Measurements from ENCODE around the gene LOC101059915.
"Not testable (repeated sequence)": the region's sequence is repeated elsewhere in the genome, so short reads cannot be mapped to it uniquely, and the experiment has no call there.

The LOC101059915 gene

GRCh38 chrX:71653344-71653743 lies 14.0 kb upstream of the LOC101059915 start:
- in situ Hi-C loops (cut with HindIII; ENCODE audit: low pct_unique_long_range_greater_than_20kb, low sequenced_read_pairs), result no loop called here
- no peak for TF ChIP-seq JUND (IDR thresholded peaks at IDR 0.05; ENCODE audit: low read depth)
- no peak for DNase-seq (ENCODE audit: low read depth in 1 of 2, low spot score in 1 of 2)

DNA sequence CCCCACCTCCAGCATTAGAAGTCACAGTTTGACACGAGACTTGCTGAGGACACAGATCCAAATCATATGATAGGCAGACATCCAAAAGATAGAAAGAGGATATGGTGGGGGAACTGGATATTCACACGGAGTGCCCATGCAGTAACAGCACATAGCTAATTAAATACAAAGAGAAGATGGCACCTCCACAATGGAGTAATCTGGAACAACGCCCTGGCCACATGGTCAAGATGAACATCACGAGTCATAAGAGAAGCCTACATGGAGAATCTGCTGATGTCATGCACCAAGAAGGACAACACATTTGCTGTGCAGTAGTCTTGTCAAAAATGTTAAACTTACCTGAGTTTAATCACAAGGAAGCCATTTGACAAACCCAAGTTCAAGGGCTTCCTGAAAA lies 10.1 kb upstream of the LOC101059915 start:
- no peak for DNase-seq (ENCODE audit: low read depth in 1 of 2, low spot score in 1 of 2)
- in situ Hi-C loops (cut with HindIII; ENCODE audit: low pct_unique_long_range_greater_than_20kb, low sequenced_read_pairs), result no loop called here
- TF ChIP-seq JUND (IDR thresholded peaks at IDR 0.05; ENCODE audit: low read depth), result no peak

DNA sequence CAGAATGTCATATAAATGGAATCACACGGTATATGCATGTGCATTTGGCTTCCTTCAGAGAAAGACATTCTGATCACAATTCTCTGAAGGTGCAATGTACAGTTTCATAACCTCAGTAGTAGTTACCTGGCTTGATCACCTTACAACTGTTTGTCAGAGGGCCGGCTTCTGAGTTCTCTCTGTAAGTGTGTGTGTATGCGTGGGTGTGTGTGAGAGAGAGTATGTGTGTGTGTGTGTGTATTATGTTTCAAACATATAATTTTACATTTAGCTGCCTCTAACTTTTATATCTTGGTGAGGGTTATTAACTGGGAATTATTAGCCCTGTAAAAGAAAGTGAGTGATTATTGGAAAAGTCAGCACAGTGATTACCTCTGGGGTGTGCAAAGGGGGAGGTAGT lies 8.0 kb upstream of the LOC101059915 start:
- DNase-seq (ENCODE audit: low read depth in 1 of 2, low spot score in 1 of 2), result no peak
- no peak for TF ChIP-seq JUND (IDR thresholded peaks at IDR 0.05; ENCODE audit: low read depth)
- in situ Hi-C loops (cut with HindIII; ENCODE audit: low pct_unique_long_range_greater_than_20kb, low sequenced_read_pairs), result no loop called here

GRCh38 chrX:71659959-71660358 lies 7.4 kb upstream of the LOC101059915 start:
- no peak for DNase-seq (ENCODE audit: low read depth in 1 of 2, low spot score in 1 of 2)
- no peak for TF ChIP-seq JUND (IDR thresholded peaks at IDR 0.05; ENCODE audit: low read depth)
- in situ Hi-C loops (cut with HindIII; ENCODE audit: low pct_unique_long_range_greater_than_20kb, low sequenced_read_pairs), result no loop called here

GRCh38 chrX:71660562-71661416 lies 6.6 kb upstream of the LOC101059915 start:
- DNase-seq (ENCODE audit: low read depth in 1 of 2, low spot score in 1 of 2), result no peak
- no peak for TF ChIP-seq JUND (IDR thresholded peaks at IDR 0.05; ENCODE audit: low read depth)
- in situ Hi-C loops (cut with HindIII; ENCODE audit: low pct_unique_long_range_greater_than_20kb, low sequenced_read_pairs), result no loop called here

DNA sequence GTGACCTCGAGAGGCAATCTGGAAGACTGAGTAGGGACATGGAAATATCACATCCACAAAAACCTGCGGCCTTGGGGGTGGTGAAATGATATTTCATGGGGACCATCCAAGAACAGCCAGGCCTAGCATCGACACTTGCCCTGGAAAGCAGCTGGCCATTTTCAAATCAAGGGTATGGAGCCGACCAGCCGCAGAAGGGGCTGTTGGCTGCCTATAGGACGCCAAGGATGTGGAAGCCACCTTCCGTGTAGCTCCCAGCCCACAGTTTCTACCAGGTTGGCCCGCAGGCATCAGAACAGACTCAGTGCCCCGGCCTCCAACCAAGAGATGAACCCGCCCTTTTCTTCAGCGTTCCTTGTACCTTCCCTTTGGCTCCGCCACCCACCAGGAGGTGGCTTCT lies 5.4 kb upstream of the LOC101059915 start:
- TF ChIP-seq JUND (IDR thresholded peaks at IDR 0.05; ENCODE audit: low read depth), result no peak
- DNase-seq (ENCODE audit: low read depth in 1 of 2, low spot score in 1 of 2), result no peak
- in situ Hi-C loops (cut with HindIII; ENCODE audit: low pct_unique_long_range_greater_than_20kb, low sequenced_read_pairs), result no loop called here

- in situ Hi-C loops (cut with HindIII; ENCODE audit: low pct_unique_long_range_greater_than_20kb, low sequenced_read_pairs); DNase-seq (ENCODE audit: low read depth in 1 of 2, low spot score in 1 of 2): not testable (repeated sequence)
These were observed 4.7 kb upstream of the LOC101059915 start for GRCh38 chrX:71662654-71663053.

DNA sequence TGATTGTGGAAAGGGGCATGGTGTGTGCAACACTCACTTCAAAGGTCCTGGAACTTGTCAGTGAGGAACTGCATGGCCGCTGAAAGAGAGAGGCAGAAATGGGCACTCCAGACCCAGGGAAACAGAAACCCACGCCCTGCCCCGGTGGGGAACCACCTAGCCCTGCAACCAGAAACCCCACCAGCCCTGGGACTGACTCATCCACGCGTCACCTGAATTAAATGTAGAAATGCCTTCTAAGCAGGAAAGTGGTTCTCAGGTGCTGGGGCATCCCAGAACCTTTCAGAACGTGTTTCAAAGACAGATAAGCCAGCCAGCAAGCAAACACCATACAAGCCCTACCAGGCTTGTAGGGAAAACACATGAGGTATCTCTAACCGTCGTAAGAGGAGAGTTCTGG lies 4.1 kb upstream of the LOC101059915 start:
- in situ Hi-C loops (cut with HindIII; ENCODE audit: low pct_unique_long_range_greater_than_20kb, low sequenced_read_pairs); DNase-seq (ENCODE audit: low read depth in 1 of 2, low spot score in 1 of 2): not testable (repeated sequence)

GRCh38 chrX:71664202-71664601 lies 3.1 kb upstream of the LOC101059915 start:
- in situ Hi-C loops (cut with HindIII; ENCODE audit: low pct_unique_long_range_greater_than_20kb, low sequenced_read_pairs), result not testable (repeated sequence)
- DNase-seq (ENCODE audit: low read depth in 1 of 2, low spot score in 1 of 2), result peak in 1 of 2 experiments; percentile 29

- in situ Hi-C loops (cut with HindIII; ENCODE audit: low pct_unique_long_range_greater_than_20kb, low sequenced_read_pairs), result no loop called here
These were observed 2.4 kb upstream of the LOC101059915 start for GRCh38 chrX:71664889-71665491.

DNA sequence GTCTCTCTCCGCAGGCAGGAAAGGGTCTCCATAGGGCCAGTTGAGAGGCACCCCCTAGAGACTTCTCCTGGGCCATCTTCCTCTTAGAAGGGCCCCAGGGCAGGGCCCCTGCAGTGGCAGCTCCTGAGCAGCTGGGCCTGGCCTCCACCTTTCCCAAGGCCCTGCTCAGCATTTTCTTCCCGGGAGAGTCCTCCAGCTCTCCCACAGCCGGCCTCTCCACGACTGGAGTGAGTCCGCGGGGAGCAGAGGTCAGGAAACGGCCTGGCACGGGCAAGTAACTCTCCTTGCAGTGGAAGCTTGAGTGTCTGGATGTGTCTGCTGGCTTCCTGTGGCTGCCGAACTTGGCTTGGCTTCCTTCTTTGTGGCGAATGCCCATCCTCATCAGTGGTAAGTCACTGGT lies 1.6 kb upstream of the LOC101059915 start:
- in situ Hi-C loops (cut with HindIII; ENCODE audit: low pct_unique_long_range_greater_than_20kb, low sequenced_read_pairs), result no loop called here
- DNase-seq (ENCODE audit: low read depth in 1 of 2, low spot score in 1 of 2), result no peak
- TF ChIP-seq JUND (IDR thresholded peaks at IDR 0.05; ENCODE audit: low read depth), result no peak

More at GRCh38 chrX:71664889-71665491, 2.4 kb upstream of the LOC101059915 start:
- TF ChIP-seq JUND (IDR thresholded peaks at IDR 0.05; ENCODE audit: low read depth), result no peak
- no peak for DNase-seq (ENCODE audit: low read depth in 1 of 2, low spot score in 1 of 2)

DNA sequence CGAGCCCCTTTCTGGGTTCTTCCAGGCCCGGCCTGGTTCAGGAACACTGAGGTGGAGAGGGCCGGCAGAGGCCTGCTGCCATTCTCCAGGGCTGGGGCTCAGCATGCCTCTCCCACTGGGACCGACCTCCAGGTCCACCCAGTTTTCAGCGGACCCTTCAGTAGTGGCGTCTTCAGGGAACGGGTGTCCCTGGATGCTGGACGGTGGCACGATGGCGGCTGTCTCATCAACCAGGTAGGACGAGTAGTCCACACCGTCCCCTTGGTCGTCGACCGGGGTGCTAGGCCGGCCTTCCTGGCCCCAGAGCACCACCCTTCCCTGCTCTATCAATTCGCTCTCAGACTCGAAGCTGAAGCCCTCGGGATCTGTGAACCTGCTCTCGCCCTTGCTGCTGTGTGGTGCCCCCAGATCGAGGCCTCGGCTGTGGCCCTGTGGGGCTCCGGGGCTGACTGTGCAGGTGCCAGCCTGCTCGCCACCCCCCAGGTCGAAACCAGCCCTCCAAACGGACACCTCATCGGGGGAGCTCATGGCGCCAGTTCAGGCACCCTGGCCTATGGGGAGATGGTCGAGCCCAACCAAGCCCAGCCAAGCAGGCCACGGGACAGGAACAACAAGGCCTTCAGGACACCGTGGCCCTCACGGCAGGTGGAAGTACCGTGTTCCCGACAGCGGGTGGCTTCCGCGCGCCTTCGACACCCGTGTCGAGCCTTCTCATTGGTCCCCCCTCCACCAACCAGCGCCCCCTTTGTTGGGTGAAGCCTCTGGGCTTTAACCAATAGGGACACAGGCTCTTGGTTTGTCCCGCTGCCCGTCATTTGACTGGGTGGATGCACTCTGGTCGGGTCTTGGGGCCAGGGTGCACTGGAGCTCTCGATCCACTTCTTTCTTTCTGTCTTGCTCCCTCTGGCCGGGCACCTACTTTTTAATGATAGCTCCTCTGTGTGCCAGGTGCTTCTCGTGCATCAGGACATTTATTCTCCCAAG lies 814 bp upstream of the LOC101059915 start:
- no peak for TF ChIP-seq JUND (IDR thresholded peaks at IDR 0.05; ENCODE audit: low read depth)
- DNase-seq (ENCODE audit: low read depth in 1 of 2, low spot score in 1 of 2), result no peak
- in situ Hi-C loops (cut with HindIII; ENCODE audit: low pct_unique_long_range_greater_than_20kb, low sequenced_read_pairs), result no loop called here

DNA sequence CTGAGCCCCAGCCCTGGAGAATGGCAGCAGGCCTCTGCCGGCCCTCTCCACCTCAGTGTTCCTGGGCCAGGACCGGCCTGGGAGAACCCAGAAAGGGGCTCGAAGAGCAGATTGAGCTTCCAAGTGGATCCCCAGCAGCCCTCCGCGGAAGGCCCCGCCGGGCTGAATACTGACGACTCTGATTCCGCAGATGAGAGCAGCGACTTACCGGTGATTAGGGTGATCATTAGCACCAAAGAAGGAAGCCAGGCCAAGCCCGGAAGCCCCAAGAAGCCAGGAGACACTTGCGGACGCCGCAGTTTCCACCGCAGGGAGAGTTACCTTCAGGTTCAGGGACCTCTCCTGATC lies 876 bp downstream of the LOC101059915 start:
- no peak for TF ChIP-seq JUND (IDR thresholded peaks at IDR 0.05; ENCODE audit: low read depth)
- in situ Hi-C loops (cut with HindIII; ENCODE audit: low pct_unique_long_range_greater_than_20kb, low sequenced_read_pairs), result no loop called here
- DNase-seq (ENCODE audit: low read depth in 1 of 2, low spot score in 1 of 2), result no peak
